HEK293T (cell line): ENCODE measurements around the gene OR5K1.

Source experiments
- CTCF ChIA-PET: fragments of 350-600 bp; formaldehyde crosslinking; extraction: SDS; loops from one replicate; lab custom pipeline; 2021; ENCODE audit warnings: antibody characterized with exemption, inconsistent platforms; lab: Yijun Ruan, JAX
- POLR2A ChIA-PET: fragments of 350-600 bp; formaldehyde crosslinking; extraction: SDS; loops from one replicate; lab custom pipeline; 2020; ENCODE audit warnings: antibody characterized with exemption, inconsistent platforms; lab: Yijun Ruan, JAX
- DNase-seq: peaks from one replicate; pipeline ENCODE4 v3.0.0; 2012; ENCODE audit warnings: mixed read lengths; ENCODE audit errors: extremely low spot score
- ARNT ChIP-seq: fragments of 450-650 bp; IDR thresholded peaks from 2 replicates; pipeline ENCODE4 v1.6.1; 2017; ENCODE audit warnings: mild to moderate bottlenecking
- BHLHE40 ChIP-seq: fragments of 450-650 bp; IDR thresholded peaks from 2 replicates; pipeline ENCODE4 v1.6.1; 2016; ENCODE audit warnings: mild to moderate bottlenecking, moderate library complexity, borderline replicate concordance
- CTBP1 ChIP-seq: fragments of 450-650 bp; IDR thresholded peaks from 2 replicates; pipeline ENCODE4 v1.6.1; 2016; ENCODE audit warnings: borderline replicate concordance
- ELF4 ChIP-seq: fragments of 450-650 bp; IDR thresholded peaks from 2 replicates; pipeline ENCODE4 v1.6.1; 2017; ENCODE audit warnings: antibody characterized with exemption
- FOXA1 ChIP-seq: fragments of 450-650 bp; IDR thresholded peaks from 2 replicates; pipeline ENCODE4 v1.6.1; 2016; ENCODE audit warnings: mild to moderate bottlenecking
- FOXK2 ChIP-seq: fragments of 450-650 bp; IDR thresholded peaks from 2 replicates; pipeline ENCODE4 v1.6.1; 2016; ENCODE audit warnings: mild to moderate bottlenecking
- FOXM1 ChIP-seq: fragments of 450-650 bp; IDR thresholded peaks from 2 replicates; pipeline ENCODE4 v1.6.1; 2017; ENCODE audit warnings: mild to moderate bottlenecking, borderline replicate concordance
- HDGF ChIP-seq: fragments of 450-650 bp; IDR thresholded peaks from 2 replicates; pipeline ENCODE4 v1.6.1; 2017; ENCODE audit warnings: antibody characterized with exemption, borderline replicate concordance
- L3MBTL2 ChIP-seq: fragments of 450-650 bp; conservative IDR thresholded peaks from 2 replicates; pipeline ENCODE4 v1.6.1; 2016; ENCODE audit warnings: mild to moderate bottlenecking
- LEF1 ChIP-seq: fragments of 450-650 bp; IDR thresholded peaks from 2 replicates; pipeline ENCODE4 v1.6.1; 2017; ENCODE audit warnings: mild to moderate bottlenecking, borderline replicate concordance
- NFRKB ChIP-seq: fragments of 450-650 bp; IDR thresholded peaks from 2 replicates; pipeline ENCODE4 v1.6.1; 2016; ENCODE audit warnings: mild to moderate bottlenecking, moderate library complexity
- SP1 ChIP-seq: fragments of 450-650 bp; IDR thresholded peaks from 2 replicates; pipeline ENCODE4 v1.6.1; 2017
- SUZ12 ChIP-seq: fragments of 450-650 bp; IDR thresholded peaks from 2 replicates; pipeline ENCODE4 v1.6.1; 2016; ENCODE audit warnings: mild to moderate bottlenecking
- TARDBP ChIP-seq: fragments of 450-650 bp; IDR thresholded peaks from 2 replicates; pipeline ENCODE4 v1.6.1; 2016
- ZNF384 ChIP-seq: fragments of 450-650 bp; IDR thresholded peaks from 2 replicates; pipeline ENCODE4 v1.6.1; 2016
- TF ChIP-seq, protein P1 (sequence below): fragments of 450-650 bp; IDR thresholded peaks from 2 replicates; pipeline ENCODE4 v1.6.1; 2016

Gene OR5K1

DNA sequence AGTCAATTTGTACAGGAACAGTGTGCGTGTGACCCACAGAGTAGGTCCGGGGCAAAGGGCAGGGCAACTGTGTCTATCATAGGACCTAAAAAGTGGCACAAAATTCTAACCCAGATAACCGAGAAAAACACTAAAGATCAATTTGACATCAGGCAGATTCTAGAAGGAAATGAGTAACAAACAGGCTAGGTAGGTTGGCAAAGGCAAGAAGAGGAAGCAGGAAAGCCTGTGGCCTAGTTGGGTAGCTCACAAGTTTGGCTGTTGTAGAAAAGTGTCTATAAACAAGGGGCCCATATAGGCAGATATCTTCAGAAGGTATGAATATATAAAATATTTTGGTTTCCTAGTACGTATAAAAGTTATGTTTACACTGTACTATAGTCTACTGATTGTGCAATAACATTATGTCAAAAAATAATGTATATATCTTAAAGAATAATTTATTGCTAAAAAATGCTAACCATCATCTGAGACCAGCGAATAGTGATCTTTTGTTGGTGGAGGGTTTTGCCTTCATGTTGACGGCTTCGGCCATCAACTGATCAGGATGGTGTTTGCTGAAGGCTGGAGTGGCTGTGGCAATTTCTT, 13.3 kb upstream of the OR5K1 start:
- ChIA-PET CTCF (no interaction called here), POLR2A (no interaction called here)
- DNase-seq, result no peak
- no peak for TF ChIP-seq FOXA1
- TF ChIP-seq FOXK2, result no peak
- no peak for TF ChIP-seq ZNF384
- TF ChIP-seq FOXM1, result no peak
- TF ChIP-seq LEF1, result no peak

DNA sequence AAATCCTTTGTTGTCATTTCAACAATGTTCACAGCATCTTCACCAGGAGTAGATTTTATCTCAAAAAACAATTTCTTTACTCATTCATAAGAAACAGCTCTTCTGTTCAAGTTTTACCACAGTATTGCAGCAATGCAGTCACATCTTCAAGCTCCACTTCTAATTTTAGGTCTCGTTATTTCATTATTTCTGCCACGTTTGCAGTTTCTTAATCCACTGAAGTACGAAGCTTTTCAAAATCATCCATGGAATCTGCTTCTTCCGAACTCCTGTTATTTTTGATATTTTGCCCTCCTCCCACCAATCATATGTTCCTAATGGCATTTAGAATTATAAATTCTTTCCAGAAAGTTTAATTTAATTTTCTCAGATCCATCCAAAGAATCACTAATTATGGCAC, 12.6 kb upstream of the OR5K1 start:
- TF ChIP-seq ZNF384, result no peak
- no peak for TF ChIP-seq FOXK2
- TF ChIP-seq FOXM1, result no peak
- no peak for TF ChIP-seq NFRKB
- TF ChIP-seq TARDBP, result no peak
- no peak for TF ChIP-seq CTBP1
- TF ChIP-seq ELF4, result no peak
- TF ChIP-seq SP1, result no peak
- no peak for TF ChIP-seq HDGF
- TF ChIP-seq, protein P1, sequence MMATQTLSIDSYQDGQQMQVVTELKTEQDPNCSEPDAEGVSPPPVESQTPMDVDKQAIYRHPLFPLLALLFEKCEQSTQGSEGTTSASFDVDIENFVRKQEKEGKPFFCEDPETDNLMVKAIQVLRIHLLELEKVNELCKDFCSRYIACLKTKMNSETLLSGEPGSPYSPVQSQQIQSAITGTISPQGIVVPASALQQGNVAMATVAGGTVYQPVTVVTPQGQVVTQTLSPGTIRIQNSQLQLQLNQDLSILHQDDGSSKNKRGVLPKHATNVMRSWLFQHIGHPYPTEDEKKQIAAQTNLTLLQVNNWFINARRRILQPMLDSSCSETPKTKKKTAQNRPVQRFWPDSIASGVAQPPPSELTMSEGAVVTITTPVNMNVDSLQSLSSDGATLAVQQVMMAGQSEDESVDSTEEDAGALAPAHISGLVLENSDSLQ, result no peak
- no peak for TF ChIP-seq BHLHE40
- no peak for TF ChIP-seq L3MBTL2
- TF ChIP-seq ARNT, result no peak
- no peak for TF ChIP-seq SUZ12
- no peak for TF ChIP-seq LEF1
- ChIA-PET CTCF (no interaction called here), POLR2A (no interaction called here)
- DNase-seq, result no peak

DNA sequence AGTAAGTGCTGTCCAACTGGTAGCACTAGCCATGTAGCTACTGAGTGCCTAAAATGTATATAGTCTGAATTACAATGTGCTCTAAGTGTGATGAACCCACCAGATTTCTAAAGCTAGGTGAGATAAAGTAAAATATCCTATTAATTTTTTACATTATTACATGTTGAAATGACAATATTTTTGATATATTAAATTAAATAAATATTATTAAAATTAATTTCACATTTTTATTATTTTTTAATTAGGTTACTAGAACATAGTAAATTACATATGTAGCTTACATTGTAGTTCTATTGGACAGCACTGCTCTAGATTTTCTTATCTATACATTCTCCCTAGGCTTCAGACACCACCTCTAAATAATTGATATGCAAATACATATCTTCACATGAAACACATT, 9.2 kb upstream of the OR5K1 start:
- no peak for DNase-seq
- ChIA-PET POLR2A (no interaction called here), CTCF (no interaction called here)
- TF ChIP-seq CTBP1 (no peak), FOXM1 (no peak), ZNF384 (no peak), NFRKB (no peak), LEF1 (no peak), L3MBTL2 (no peak), FOXA1 (no peak), ARNT (no peak), HDGF (no peak), SP1 (no peak)
- TF ChIP-seq, protein P1, result no peak

- DNase-seq, result no peak
- TF ChIP-seq TARDBP (no peak), CTBP1 (no peak), HDGF (no peak), NFRKB (no peak), FOXM1 (no peak), FOXK2 (no peak), LEF1 (no peak), BHLHE40 (no peak), FOXA1 (no peak), L3MBTL2 (no peak), SP1 (no peak)
- TF ChIP-seq, protein P1, result no peak
- ChIA-PET CTCF (interaction anchor here (0.6 kb wide), 1 partner anchor 1149 kb away, joined by 3 read pairs; no protein-coding TSS in a partner anchor), POLR2A (no interaction called here)
These were observed 8.1 kb upstream of the OR5K1 start for GRCh38 chr3:98454929-98455328.

- CTCF ChIA-PET, result no interaction called here
- POLR2A ChIA-PET, result no interaction called here
- TF ChIP-seq TARDBP, result no peak
- DNase-seq, result no peak
These were observed 5.5 kb upstream of the OR5K1 start for GRCh38 chr3:98457543-98457942.

DNA sequence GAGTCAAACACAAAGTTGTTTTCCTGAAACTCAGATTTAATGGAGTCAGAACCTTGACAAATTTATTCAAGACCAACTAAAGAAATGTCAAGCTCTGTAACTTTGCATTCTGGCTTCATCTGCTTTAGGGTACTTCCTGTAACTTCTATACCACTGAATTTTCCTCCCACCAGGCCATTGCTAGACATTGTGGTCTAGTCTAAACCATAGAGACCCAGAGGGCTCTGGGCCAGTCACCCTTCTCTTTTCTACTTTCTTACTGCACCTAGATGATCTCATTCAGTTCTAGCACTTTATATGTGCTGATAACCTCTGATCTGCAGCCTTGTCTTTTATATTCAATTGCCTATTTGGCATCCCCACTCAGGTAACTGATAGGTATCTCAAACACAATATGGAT, 2.8 kb upstream of the OR5K1 start:
- POLR2A ChIA-PET, result no interaction called here
- CTCF ChIA-PET, result no interaction called here
- no peak for DNase-seq
- no peak for TF ChIP-seq BHLHE40
- TF ChIP-seq L3MBTL2, result no peak
- TF ChIP-seq FOXA1, result no peak

DNA sequence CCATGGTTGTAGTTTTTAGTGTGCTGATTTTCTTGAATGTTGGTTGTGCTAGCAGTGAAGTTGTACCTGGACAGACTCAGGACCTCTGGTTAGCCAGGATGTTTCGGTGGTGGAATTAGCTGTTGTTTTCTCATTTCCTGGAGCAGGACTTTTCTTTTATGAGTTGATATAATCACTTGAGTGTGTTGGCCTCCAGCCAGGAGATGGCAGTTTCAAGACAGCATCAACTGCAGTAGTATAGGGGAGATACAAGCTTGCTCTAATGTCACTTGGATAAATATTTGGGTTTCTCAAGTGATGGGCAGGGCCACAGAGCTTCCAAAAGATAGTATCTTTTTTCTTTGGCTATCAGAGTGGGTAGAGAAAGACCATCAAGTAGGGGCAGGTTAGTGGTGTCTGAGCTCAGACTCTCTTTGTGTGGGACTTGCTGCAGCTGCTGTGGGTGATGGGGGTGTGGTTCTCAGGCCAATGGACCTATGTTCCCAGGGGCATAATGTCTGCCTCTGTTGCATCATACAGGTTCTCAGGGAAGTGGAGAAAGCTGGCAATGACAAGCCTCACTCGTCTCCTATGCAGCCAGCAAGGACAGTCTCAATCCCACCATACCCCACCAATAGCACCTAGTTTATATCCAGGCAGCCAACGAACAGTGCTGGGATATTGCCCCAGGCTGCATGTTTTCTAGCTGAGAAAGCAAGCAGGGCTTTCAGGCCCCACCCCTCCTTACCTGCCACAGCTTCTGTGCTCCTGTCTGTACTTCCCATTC, 19.9 kb downstream of the OR5K1 start:
- TF ChIP-seq L3MBTL2 (no peak), FOXA1 (no peak), ARNT (no peak)
- ChIA-PET POLR2A (no interaction called here), CTCF (no interaction called here)
- DNase-seq, result no peak
